Epithelial cell of proximal tubule (primary cell): ENCODE measurements around the gene CUBN. TPM values are rescaled to one million over a fixed set of nuclear protein-coding genes. Genes with fewer than 3 reads are reported as not detected.

Experiments used
- DNase-seq: peaks from one replicate; pipeline ENCODE4 v3.0.0-alpha.2; 2011; ENCODE audit warnings: low read depth
- H3K4me3 ChIP-seq: 2 replicates; pipeline ENCODE4 v1.5.1; 2011; ENCODE audit warnings: low read depth, mild to moderate bottlenecking, low read length
- CTCF ChIP-seq: conservative IDR thresholded peaks from 2 replicates; pipeline ENCODE4 v1.5.1; 2012; ENCODE audit warnings: low read depth, mild to moderate bottlenecking, low read length
- total RNA-seq: library from RNA; depleted of rRNA; stranded (reverse); fragments of >200 nt; gene quantifications from 2 replicates; pipeline ENCODE4 v1.2.3, GENCODE V29; 2015

The CUBN gene
- total RNA-seq, 1 donor from 2014 or later: 0.17 TPM

- peak; percentile 76 for DNase-seq
- no peak for TF ChIP-seq CTCF
- H3K4me3 ChIP-seq: no peak overlapping the region
These were observed 53.9 kb downstream of the CUBN start for GRCh38 chr10:17075533-17076359.

GRCh38 chr10:17074541-17074847, 55.1 kb downstream of the CUBN start:
- DNase-seq: no peak
- TF ChIP-seq CTCF: no peak
- no peak overlapping the region for H3K4me3 ChIP-seq

GRCh38 chr10:17073725-17074540, 55.7 kb downstream of the CUBN start:
- H3K4me3 ChIP-seq: no peak overlapping the region
- no peak for TF ChIP-seq CTCF
- no peak for DNase-seq

GRCh38 chr10:17068953-17069352, 60.7 kb downstream of the CUBN start:
- no peak overlapping the region for H3K4me3 ChIP-seq
- TF ChIP-seq CTCF: no peak
- no peak for DNase-seq

- DNase-seq: no peak
- H3K4me3 ChIP-seq: no peak overlapping the region
- no peak for TF ChIP-seq CTCF
These were observed 62.0 kb downstream of the CUBN start for GRCh38 chr10:17067376-17068264.

- DNase-seq: no peak
These were observed 62.8 kb downstream of the CUBN start for GRCh38 chr10:17066807-17067206.

More at GRCh38 chr10:17066807-17067206, 62.8 kb downstream of the CUBN start:
- TF ChIP-seq CTCF: no peak
- H3K4me3 ChIP-seq: no peak overlapping the region
